GM18519 (cell line): ENCODE data around the gene PPFIA1.

Experiments
- ATAC-seq: cut with Tn5 transposase; IDR thresholded peaks from one replicate; pipeline ENCODE4 v1.9.1; 2021; ENCODE audit warnings: mild to moderate bottlenecking, moderate library complexity; ENCODE audit not compliant: unreplicated experiment, low FRiP score

The PPFIA1 gene

DNA sequence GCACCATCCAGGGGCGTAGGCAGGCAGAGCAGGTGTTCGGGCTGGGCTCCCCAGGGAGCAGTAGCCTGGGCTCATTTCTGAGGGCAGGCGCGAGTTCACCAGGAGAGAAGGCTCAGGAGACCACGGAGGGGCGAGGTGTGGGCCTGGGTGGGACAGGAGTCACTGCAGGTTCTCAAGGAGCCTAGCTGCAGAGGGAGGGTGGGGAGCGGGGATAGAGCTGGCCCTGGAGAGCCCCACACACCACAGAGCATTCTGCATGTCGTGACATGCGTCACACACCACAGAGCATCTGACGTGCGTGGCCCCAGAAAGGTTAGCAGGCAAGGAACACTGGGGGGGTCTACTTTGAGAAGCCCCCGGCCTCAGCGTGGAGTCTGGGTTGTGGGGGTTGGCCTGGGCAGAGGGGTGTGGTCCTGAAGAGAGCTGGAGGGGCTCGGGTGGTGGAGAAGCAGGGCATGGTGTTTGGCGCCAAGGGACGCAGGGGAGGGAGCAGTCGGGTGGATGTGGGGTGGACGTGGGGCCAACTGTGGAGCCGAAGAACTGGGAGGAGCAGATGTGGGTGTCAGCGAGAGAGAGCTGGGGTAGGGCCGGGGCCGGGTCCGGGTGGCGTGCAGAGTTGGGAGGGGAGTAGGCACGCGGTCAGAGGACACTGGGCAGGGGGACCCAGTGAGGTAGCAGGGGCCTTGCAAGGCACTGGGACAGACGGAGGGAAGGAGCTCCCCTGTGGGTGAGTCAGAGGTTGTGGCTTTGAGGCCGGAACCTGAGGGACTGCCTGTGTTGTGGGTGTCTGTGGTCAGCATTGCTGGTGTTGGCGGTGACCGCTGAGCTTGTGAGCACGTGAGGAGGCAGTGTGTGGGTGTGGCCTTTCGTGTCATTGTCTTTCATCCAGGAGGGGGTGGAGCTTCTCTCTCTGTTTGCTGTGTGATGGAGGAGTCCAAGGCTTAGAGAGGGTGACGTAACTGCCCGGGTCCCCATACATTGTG, 153.3 kb downstream of the PPFIA1 start:
- no peak for ATAC-seq

DNA sequence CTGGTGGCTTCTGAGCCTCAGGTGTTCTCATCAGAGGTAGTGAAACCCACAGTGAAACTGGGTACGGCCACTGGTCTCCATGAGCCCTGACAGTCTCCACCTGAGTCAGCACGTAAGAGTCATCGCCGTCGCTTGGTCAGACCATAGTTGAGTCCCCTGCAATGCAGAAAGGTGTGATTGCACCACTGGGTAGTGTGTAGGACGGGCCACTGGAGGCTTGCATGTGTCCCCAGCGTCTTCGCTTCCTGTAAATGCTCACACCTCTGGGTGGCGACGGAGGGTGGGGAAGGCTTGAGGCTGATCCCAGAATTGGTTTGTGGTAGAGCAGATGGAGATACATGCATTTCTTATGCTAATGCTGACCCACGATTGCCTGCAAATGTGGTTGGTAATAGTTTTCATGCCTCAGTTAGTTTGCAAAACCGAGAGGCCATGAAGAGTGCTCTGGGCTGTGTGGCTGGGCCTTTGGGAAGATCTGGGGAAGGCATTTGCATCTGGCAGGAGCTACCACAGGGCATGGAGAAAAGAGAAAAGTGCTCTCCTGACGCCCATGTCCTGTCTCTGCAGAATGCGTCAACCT, 154.4 kb downstream of the PPFIA1 start:
- no peak for ATAC-seq

DNA sequence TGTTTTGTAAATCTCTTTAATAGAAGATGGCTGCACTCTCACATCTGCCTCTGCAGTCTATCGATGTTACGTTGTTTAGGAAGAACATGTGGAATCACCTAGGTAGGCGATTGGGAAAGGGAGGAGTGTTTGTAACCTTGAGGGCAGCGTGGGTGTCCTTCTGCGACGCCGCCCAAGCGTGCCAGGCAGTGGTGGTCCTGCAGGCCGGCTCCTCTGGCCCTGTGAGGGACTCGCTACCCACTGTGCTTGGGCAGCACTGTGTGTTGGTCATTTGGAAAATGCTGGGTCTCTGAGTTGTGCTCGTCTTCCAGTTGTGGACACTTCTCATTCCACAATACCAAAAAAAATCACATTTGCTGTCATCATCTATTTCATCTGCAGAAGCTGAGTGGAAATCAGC, 156.9 kb downstream of the PPFIA1 start:
- ATAC-seq, result no peak

DNA sequence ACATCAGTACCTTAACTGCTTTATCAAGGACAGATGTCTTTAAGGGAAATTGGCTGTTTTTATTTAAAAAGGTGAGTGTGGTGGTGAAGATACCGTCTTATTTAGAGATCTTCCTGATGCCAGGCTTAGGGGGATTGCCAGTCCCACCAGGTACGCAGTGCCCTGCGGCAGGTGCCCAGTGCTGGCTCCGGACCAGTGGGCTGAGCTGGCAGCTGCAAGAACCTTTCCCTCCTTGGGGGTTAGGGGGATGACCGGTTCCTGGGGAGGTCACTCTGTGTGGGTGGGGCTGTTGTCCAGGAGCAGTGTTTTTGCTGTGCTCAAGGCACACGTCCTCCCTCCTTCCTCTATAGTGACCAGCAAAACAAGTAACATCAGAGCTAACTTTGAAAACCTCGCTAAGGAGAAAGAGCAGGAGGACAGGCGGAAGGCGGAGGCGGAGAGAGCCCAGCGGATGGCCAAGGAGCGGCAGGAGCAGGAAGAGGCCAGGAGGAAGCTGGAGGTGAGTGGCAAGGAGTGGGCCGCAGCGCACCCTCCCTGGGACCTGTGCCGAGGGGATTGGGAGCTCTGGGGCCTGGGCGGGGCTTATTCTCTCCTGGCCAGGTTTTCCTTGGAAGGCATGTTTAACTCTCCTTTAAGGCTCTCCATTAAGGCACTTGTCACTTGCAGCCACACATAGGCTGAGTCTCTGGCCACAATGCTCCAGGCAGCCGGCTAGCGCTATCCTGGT, 158.4 kb downstream of the PPFIA1 start:
- no peak for ATAC-seq

DNA sequence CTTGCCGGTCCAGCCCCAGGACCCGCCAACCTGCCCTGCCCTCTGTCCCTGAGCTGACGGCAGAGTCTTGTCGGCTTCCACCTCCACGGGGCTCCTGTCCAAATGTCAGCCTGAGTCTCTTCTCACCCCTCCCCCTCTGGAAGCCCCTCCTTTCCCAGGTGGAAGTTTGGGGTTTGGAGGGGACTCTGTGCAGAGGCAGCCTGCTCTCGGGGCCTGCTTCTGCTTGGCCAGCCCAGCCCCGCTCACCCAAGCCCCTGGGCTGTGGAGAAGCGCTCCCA, 158.9 kb downstream of the PPFIA1 start:
- ATAC-seq, result no peak

GRCh38 chr11:70429724-70430521, 159.4 kb downstream of the PPFIA1 start:
- no peak for ATAC-seq

GRCh38 chr11:70430671-70431574, 160.4 kb downstream of the PPFIA1 start:
- no peak for ATAC-seq

GRCh38 chr11:70431611-70432010, 161.1 kb downstream of the PPFIA1 start:
- ATAC-seq, result no peak

DNA sequence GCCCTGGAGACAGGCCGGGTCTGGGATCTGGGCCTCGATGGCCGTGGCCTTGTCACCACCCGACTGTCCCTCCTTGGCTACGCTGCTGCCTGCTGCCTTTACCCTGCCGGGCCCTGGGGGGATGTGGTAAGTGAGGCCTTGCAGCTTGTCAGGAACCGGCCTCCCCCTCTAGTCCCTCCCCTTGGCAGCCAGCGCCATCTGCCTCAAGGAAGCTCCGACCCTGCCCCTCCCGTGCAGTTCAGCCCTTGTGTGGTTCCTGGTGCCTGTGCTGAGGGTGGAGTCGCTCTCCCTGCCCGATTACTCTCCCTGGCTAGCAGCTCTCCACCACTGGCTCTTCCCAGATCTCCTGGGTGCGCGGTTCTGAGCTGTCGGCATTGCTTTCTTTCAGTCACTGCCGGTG, 161.6 kb downstream of the PPFIA1 start:
- ATAC-seq, result no peak

DNA sequence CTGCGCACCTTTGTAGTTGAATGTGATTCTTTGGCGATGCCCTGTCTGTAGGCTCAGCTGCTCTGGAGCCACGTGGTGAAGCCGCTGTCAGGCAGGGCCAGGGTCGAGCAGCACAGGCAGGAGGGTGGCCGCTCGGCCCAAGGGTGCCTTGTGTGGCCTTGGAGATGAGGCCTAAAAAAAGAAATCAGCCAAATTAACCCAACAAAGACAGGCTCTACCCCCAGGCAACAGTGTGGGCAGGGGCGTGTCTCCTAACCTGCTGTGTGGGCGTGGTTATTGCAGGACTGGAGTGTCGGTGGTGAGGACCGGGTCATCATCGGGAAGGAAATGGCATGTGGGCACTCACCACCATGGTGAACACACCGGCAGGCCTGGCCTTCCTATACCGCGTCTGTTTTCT, 162.1 kb downstream of the PPFIA1 start:
- ATAC-seq, result no peak

DNA sequence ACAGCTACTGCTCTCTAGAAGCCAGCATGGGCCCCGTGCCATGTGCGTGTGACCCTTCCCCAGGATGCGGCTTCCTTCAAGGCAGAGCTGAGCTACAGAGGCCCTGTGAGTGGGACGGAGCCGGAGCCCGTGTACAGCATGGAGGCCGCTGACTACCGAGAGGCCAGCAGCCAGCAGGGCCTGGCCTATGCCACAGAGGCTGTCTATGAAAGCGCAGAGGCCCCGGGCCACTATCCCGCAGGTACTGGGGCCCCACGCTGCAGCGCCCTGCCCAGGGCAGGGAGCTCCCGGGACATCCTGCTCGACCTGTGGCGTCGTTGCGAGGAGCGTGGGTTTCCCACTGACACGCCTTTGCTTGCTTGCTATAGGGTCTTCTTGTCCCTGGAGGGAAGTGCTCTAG, 162.5 kb downstream of the PPFIA1 start:
- ATAC-seq, result no peak

GRCh38 chr11:70433526-70433925, 163.0 kb downstream of the PPFIA1 start:
- no peak for ATAC-seq
